ENCODE measurements around the gene MRPL32. TPM values are rescaled to one million over a fixed set of nuclear protein-coding genes. Genes with fewer than 3 reads are reported as not detected.

Gene MRPL32
- total and polyA plus RNA-seq, 2 of the 13 experiments (the other 11 are each of a cell fraction or from before 2014, with no cell fraction given), result 39.0 to 81.2 TPM

DNA sequence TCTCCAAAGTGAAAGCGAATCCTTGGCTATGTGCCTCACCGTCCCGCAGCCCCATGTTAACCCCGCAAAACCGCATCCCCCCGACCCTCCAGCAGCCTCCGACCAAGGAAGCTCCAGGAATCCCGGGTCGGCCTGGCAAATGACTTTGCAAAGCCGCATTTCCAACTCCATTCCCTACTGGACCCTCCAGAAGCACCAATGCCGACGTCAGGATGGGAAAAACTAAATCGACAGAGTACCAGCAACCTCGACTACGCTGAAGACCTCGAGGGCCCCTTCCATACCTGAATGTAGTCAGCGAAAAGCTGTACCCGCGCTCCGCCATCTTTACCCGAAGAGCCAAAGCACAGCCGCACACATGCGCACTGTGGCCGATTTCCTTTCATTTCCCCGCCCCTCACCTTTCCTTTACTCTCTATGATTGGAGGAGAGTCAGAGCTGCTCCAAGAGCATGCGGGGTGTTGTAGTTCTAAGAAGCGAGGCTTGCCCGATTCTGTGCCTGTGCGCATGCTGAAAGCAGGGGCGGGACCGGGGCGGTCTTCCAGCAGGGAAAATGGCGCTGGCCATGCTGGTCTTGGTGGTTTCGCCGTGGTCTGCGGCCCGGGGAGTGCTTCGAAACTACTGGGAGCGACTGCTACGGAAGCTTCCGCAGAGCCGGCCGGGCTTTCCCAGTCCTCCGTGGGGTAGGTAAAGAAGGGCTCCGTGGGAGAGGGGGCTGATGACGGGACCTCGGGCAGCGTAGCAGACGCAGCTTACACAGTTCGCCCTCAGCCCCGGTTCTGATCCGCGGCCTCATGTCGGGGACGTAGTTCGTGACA is at the start of gene MRPL32, which contains the start of gene PSMA2 (continued):
- TF ChIP-seq, protein P1, sequence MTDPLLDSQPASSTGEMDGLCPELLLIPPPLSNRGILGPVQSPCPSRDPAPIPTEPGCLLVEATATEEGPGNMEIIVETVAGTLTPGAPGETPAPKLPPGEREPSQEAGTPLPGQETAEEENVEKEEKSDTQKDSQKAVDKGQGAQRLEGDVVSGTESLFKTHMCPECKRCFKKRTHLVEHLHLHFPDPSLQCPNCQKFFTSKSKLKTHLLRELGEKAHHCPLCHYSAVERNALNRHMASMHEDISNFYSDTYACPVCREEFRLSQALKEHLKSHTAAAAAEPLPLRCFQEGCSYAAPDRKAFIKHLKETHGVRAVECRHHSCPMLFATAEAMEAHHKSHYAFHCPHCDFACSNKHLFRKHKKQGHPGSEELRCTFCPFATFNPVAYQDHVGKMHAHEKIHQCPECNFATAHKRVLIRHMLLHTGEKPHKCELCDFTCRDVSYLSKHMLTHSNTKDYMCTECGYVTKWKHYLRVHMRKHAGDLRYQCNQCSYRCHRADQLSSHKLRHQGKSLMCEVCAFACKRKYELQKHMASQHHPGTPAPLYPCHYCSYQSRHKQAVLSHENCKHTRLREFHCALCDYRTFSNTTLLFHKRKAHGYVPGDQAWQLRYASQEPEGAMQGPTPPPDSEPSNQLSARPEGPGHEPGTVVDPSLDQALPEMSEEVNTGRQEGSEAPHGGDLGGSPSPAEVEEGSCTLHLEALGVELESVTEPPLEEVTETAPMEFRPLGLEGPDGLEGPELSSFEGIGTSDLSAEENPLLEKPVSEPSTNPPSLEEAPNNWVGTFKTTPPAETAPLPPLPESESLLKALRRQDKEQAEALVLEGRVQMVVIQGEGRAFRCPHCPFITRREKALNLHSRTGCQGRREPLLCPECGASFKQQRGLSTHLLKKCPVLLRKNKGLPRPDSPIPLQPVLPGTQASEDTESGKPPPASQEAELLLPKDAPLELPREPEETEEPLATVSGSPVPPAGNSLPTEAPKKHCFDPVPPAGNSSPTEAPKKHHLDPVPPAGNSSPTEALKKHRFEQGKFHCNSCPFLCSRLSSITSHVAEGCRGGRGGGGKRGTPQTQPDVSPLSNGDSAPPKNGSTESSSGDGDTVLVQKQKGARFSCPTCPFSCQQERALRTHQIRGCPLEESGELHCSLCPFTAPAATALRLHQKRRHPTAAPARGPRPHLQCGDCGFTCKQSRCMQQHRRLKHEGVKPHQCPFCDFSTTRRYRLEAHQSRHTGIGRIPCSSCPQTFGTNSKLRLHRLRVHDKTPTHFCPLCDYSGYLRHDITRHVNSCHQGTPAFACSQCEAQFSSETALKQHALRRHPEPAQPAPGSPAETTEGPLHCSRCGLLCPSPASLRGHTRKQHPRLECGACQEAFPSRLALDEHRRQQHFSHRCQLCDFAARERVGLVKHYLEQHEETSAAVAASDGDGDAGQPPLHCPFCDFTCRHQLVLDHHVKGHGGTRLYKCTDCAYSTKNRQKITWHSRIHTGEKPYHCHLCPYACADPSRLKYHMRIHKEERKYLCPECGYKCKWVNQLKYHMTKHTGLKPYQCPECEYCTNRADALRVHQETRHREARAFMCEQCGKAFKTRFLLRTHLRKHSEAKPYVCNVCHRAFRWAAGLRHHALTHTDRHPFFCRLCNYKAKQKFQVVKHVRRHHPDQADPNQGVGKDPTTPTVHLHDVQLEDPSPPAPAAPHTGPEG (CRISPR knock-in tag; IDR thresholded peaks at IDR 0.05), result no peak
- TF ChIP-seq ZNF569 (CRISPR knock-in tag; IDR thresholded peaks at IDR 0.05; ENCODE audit: borderline replicate concordance), result no peak
- TF ChIP-seq THAP9 (CRISPR knock-in tag; IDR thresholded peaks at IDR 0.05; ENCODE audit: borderline replicate concordance), result peak; percentile 72; the same call in 1 of the 2 replicates
- no peak for TF ChIP-seq PRMT3 (CRISPR knock-in tag; IDR thresholded peaks at IDR 0.05; ENCODE audit: borderline replicate concordance, low read depth)
- TF ChIP-seq ZNF710 (CRISPR knock-in tag; IDR thresholded peaks at IDR 0.05; ENCODE audit: borderline replicate concordance), result no peak
- peak; percentile 90 for TF ChIP-seq POLR2G (IDR thresholded peaks at IDR 0.05; ENCODE audit: low read depth, low read length)
- TF ChIP-seq ZNF383 (CRISPR knock-in tag; IDR thresholded peaks at IDR 0.05; ENCODE audit: borderline replicate concordance), result no peak
- 0 out of 2 replicates have a peak, but pooled peaks have one; percentile 3 for TF ChIP-seq GFI1 (CRISPR knock-in tag; IDR thresholded peaks at IDR 0.05; ENCODE audit: borderline replicate concordance)
- peak; percentile 91 for TF ChIP-seq KAT7 (CRISPR knock-in tag; IDR thresholded peaks at IDR 0.05; ENCODE audit: borderline replicate concordance)
- peak; percentile 54 for TF ChIP-seq HDAC1 (CRISPR knock-in tag; IDR thresholded peaks at IDR 0.05)
- peak; percentile 49; the same call in 1 of the 2 replicates for TF ChIP-seq HNF1B (CRISPR knock-in tag; IDR thresholded peaks at IDR 0.05)
- no peak for TF ChIP-seq TP53 (CRISPR knock-in tag; conservative IDR thresholded peaks at IDR 0.05)
- TF ChIP-seq ZNF772 (CRISPR knock-in tag; IDR thresholded peaks at IDR 0.05), result peak; percentile 88; the same call in 1 of the 2 replicates
